Raji (cell line): Measurements from ENCODE around the gene DDX10.
A peak's percentile ranks its signal among the peaks of the same experiment; 100 is the strongest.

Experiments
- POLR2A ChIP-seq: IDR thresholded peaks from 2 replicates; pipeline ENCODE4 v1.6.1; 2011; ENCODE audit warnings: low read depth, low read length, control low read depth; ENCODE audit not compliant: insufficient read depth

DDX10 gene

DNA sequence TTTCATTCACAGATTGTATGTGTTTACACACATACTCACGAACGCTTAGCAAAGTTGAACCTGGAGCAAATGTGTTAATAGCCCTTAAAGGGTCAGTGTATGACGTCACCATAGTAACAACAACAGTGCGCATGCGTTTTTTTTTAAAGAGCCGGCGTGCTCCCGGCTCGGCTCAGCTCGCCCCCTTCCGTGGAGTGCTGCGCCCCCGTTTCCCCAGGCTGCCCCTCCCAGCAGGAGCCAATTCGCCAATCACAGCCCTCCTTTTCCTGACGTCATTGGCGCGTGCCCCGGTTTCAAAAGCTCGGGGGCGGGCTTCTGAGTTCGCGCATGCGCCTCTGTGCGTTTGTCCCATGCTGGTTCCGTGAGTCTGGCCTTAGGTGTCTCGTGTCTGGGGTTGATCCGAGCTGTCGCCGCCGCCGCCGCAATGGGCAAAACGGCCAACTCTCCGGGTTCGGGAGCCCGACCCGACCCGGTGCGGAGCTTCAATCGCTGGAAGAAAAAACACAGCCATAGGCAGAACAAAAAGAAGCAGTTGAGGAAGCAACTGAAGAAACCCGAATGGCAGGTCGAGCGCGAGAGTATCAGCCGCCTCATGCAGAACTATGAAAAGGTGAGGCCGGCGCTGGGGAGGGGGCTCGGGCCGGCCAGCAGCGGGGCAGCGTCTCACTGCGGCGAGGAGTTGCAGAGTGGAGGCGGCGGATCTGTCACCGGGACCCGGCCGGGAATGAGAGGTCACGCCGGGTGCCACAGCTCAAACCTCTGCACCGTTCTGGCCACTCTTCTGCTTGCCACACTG lies at the start of gene DDX10:
DDX10 (plus strand) TSS at position 340 of the 796 bp plus-strand sequence; CDS start at position 425, 85 bp downstream.
- TF ChIP-seq POLR2A = peak; percentile 69

DNA sequence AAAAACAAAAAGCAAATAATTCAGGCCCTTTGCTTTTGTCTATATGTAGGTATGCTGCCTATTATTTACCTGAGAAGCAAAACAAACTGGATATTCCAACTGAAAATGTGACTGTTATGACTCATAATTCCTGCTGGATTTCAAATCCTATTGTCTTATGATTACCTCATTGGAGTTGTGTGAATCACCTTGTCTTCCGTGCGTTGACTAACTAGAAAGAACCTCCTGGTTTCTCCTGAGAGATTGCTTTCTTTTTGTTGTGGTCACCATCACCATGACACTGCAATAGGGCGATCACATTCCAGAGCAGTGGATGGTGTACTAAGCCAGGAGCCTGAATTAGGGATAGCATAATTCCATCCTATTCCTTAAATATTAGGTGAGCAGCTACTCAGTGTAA lies 48.3 kb upstream of the DDX10 start:
- no peak for TF ChIP-seq POLR2A

DNA sequence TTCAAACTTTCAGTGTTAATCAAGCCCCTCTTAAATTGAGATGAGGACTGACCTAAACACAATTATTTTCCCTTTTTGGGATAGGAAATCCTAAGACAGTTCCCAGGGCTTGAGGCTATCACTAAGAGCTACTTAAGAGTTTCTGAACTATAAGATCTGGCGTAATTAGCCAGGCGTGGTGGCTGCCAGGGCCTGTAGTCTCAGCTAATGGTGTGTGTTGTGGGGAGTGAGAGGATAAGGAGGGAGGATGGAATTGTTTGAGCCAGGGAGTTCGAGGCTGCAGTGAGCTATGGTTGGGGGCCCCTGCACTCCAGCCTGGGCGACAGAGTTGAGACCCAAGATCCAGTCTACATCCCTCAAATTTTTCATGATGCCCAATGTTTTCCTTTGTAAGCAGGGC lies 47.8 kb upstream of the DDX10 start:
- no peak for TF ChIP-seq POLR2A

GRCh38 chr11:108618529-108618928 lies 46.3 kb upstream of the DDX10 start:
- TF ChIP-seq POLR2A = no peak

DNA sequence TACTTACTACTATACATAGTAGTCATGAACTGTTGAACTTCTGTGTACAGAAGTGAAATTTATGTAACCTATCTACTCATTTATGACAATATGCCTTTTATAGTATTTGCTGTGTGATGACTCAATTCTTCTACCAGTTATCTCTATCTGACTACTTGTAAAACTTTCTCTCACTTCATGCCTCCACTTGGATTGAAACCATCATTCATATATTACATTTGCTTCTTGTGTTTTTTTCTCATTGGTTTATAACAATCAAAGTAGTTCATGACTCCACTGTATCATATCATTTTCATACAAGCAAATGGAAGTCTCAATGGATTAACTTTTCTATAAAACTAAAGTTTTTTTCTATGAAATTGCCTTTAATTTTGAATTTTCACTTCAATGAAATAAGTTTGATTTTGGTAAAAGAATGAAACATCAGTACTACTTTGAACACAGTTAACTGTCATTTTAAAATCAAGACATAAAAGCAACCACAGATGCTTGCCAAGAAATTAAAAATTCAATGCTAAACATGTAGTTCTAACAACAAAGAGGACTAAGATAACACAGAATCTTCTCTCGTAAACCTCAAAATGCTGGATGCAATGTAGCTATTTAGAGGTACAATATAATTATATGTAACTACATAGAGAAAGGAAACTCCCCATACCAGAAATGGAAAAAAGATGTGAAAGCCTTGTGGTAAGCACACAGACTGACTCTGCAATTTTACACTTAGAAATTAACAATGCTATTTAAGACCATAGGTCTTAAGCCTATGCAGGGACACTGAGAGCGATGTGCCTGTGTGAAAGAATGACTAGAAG lies 43.7 kb upstream of the DDX10 start:
- no peak for TF ChIP-seq POLR2A

- TF ChIP-seq POLR2A = no peak
Observed at GRCh38 chr11:108622341-108622740, 42.5 kb upstream of the DDX10 start.

GRCh38 chr11:108624196-108624925 lies 40.5 kb upstream of the DDX10 start:
- no peak for TF ChIP-seq POLR2A

GRCh38 chr11:108628326-108628725 lies 36.5 kb upstream of the DDX10 start:
- TF ChIP-seq POLR2A = no peak

DNA sequence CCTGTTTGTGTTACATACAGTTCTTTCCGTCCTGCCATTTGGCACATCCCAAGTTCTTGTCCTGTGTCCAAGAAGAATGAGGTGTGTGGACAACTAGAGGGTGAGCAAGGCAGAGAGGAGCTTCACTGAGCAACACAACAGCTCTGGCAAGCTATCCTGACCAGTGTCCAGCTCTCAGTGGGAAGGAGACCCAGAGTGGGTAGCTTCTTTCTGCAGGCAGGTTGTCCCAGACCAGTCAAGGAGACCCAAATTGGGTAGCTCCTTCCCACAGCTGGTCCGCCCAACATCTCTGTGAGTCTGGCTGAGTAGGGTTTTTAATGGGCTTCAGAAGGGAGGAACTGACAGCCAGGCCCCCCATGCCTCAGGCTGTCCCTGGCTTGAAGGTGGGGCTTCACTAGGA lies 36.1 kb upstream of the DDX10 start:
- no peak for TF ChIP-seq POLR2A

GRCh38 chr11:108629274-108629673 lies 35.6 kb upstream of the DDX10 start:
- no peak for TF ChIP-seq POLR2A

DNA sequence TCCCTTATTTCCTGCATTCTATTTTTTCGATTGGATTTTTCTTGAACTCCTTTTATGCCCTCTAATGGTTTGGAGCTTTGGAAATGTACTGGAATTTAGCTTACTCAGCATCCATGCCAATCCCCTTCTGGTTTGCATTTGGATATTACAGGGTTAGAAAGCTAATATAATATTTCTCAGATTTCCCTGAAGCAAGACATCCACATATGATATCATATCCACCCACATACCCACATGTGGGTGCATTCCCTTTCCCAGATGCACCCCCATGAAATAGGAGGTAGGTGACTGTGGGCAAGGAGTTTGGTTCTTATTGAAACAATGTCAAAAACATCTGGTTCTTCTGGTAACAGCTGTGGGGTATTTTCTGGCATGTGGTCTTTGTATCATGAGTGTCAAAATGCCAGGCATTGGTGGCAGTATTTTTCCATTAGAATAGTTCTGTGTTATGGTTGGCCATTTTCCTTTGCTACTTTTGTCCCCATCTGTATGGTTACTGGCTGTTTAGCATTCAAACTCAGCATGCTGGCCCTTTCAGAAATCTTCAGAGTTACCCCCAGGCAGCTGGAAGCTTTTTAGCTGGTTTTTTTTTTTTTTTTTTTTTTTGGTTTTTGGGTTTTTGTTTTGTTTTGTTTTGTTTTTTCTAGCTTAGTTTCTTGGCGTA lies 32.7 kb upstream of the DDX10 start:
- TF ChIP-seq POLR2A = no peak

- TF ChIP-seq POLR2A = no peak
Observed at GRCh38 chr11:108635106-108635505, 29.8 kb upstream of the DDX10 start.

GRCh38 chr11:108636222-108636621 lies 28.6 kb upstream of the DDX10 start:
- no peak for TF ChIP-seq POLR2A

GRCh38 chr11:108639146-108639545 lies 25.7 kb upstream of the DDX10 start:
- TF ChIP-seq POLR2A = no peak

GRCh38 chr11:108643974-108644373 lies 20.9 kb upstream of the DDX10 start:
- no peak for TF ChIP-seq POLR2A

GRCh38 chr11:108645970-108646369 lies 18.9 kb upstream of the DDX10 start:
- no peak for TF ChIP-seq POLR2A

- TF ChIP-seq POLR2A = no peak
Observed at GRCh38 chr11:108647387-108647700, 17.5 kb upstream of the DDX10 start.
